Activated CD4-positive, alpha-beta T cell treated with anti-CD3 and anti-CD28 coated beads, Interleukin-2, amount 10 ng/mL, durations not matched to agents 24 days and 14 days (primary cell): ENCODE results near the gene SCNM1. TPM values are rescaled to one million over a fixed set of nuclear protein-coding genes. Genes with fewer than 3 reads are reported as not detected.

Experiments
- DNase-seq: peaks from one replicate; pipeline ENCODE4 v3.0.0; 2022
- H3K27ac Mint-ChIP-seq: one replicate; pipeline ENCODE4 v1.8.0; 2022; ENCODE audit warnings: mild to moderate bottlenecking, mixed read lengths
- H3K27me3 Mint-ChIP-seq: one replicate; pipeline ENCODE4 v1.8.0; 2022; ENCODE audit warnings: mixed read lengths
- H3K36me3 Mint-ChIP-seq: one replicate; pipeline ENCODE4 v1.8.0; 2022; ENCODE audit warnings: low read depth, mild to moderate bottlenecking, mixed read lengths
- H3K4me1 Mint-ChIP-seq: one replicate; pipeline ENCODE4 v1.8.0; 2021; ENCODE audit warnings: mixed read lengths
- H3K4me3 Mint-ChIP-seq: one replicate; pipeline ENCODE4 v1.8.0; 2022; ENCODE audit warnings: mild to moderate bottlenecking, moderate library complexity, mixed read lengths
- H3K9me3 Mint-ChIP-seq: one replicate; pipeline ENCODE4 v1.8.0; 2021; ENCODE audit warnings: mixed read lengths
- intact Hi-C: fragments of 100-400 bp; cut with micrococcal nuclease; formaldehyde crosslinking; loops from one replicate; pipeline ENCODE4 v1.15.1; 2023
- total RNA-seq: library from RNA; stranded (reverse); gene quantifications from 2 replicates; pipeline ENCODE4 v1.2.3, GENCODE V29; 2022

Gene SCNM1
- total RNA-seq, 1 donor from 2014 or later = 100 TPM

DNA sequence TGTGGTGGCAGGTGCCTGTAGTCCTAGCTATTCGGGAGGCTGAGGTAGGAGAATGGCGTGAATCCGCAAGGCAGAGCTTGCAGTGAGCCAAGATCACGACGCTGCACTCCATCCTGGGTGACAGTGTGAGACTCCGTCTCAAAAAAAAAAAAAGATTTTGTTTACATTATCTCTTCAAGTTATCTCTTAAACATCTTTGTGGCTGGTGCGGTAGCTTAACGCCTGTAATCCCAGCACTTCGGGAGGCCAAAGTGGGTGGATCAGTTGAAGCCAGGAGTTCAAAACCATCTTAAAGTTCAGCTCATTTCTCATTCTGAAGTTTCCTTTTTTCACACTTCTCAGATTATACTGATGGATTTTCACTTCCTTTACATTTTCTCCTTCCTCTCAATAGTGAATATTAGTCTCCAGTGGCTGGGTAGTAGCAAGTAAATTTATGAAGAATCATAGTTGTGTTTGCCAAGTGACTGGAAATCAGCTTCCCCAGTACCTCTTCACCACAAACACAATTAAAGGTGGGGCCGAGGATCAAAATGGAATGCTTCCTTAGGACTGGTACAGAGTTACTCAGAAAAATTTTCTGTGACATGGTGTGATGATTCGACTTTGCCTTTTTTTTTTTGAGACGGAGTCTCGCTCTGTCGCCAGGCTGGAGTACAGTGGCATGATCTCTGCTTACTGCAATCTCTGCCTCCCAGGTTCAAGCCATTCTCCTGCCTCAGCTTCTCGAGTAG is 46.2 kb downstream of the SCNM1 start:
- Mint-ChIP-seq H3K4me1 (peaks cover 33% of the 10 kb centered on the region), H3K36me3 (peaks cover 42% of the 10 kb centered on the region), H3K9me3 (no peaks in the 10 kb centered on the region), H3K4me3 (peak overlapping the region; percentile 71), H3K27me3 (no peaks in the 10 kb centered on the region), H3K27ac (peak overlapping the region; percentile 89)
- intact Hi-C loops = loop anchor here (2.0 kb wide), 1 partner anchor 13 kb away; the partner anchor contains the start of gene PIP5K1A
- peak; percentile 71 for DNase-seq

DNA sequence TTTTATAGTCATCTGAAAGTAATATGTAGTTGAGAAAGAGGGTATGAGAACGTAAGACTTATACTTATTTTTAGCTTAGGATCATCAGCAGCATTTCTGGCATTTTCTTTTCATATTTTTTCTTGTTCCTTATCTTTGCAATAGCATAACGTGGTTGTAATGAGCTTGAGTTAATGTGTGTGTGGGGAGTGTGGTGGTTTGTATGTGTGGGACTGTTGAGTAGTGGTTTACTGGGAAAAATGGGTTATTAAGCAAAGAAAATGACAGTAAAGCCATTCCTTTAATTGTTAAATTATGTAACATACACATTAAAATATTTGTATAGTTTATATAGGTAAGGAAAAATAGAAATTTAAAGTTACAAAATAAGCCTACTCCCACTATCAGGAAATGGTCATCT is 47.6 kb downstream of the SCNM1 start:
- intact Hi-C loops = loop anchor here (2.0 kb wide), 1 partner anchor 15 kb away; the partner anchor contains the start of gene PIP5K1A
- H3K4me1 Mint-ChIP-seq = peaks cover 35% of the 10 kb centered on the region

More for the DNA sequence above, 47.6 kb downstream of the SCNM1 start:
- H3K4me3 Mint-ChIP-seq = no peak overlapping the region
- no peak for DNase-seq
- peaks cover 37% of the 10 kb centered on the region for H3K36me3 Mint-ChIP-seq
- H3K27me3 Mint-ChIP-seq = no peaks in the 10 kb centered on the region
- no peak overlapping the region for H3K27ac Mint-ChIP-seq
- H3K9me3 Mint-ChIP-seq = no peaks in the 10 kb centered on the region

Other genes starting within 250 kb of the SCNM1 start
- gene SETDB1, start 239.8 kb upstream of the SCNM1 start, total RNA-seq = 56.2 and 62.3 TPM in 2 replicates
- 195 TPM in 2 replicates for gene CERS2, start 191.3 kb upstream of the SCNM1 start, total RNA-seq
- gene ANXA9, start 183.9 kb upstream of the SCNM1 start, total RNA-seq = 0.12 TPM in 1 of 2 replicates, not detected in the other
- gene MINDY1, start 159.2 kb upstream of the SCNM1 start, total RNA-seq = 11.5 and 12.5 TPM in 2 replicates
- gene PRUNE1, start 157.7 kb upstream of the SCNM1 start, total RNA-seq = 13.3 and 15.2 TPM in 2 replicates
- 0.85 and 1.8 TPM in 2 replicates for gene BNIPL, start 129.6 kb upstream of the SCNM1 start, total RNA-seq
- gene C1orf56, start 118.4 kb upstream of the SCNM1 start, total RNA-seq = 1.0 and 1.2 TPM in 2 replicates
- gene CDC42SE1, start 106.5 kb upstream of the SCNM1 start, total RNA-seq = 189 and 190 TPM in 2 replicates
- gene MLLT11, start 105.7 kb upstream of the SCNM1 start, total RNA-seq = 2.9 and 3.0 TPM in 2 replicates
- gene GABPB2, start 95.4 kb upstream of the SCNM1 start, total RNA-seq = 19.4 and 20.3 TPM in 2 replicates
- gene SEMA6C, start 19.5 kb upstream of the SCNM1 start, total RNA-seq = 2.3 and 2.5 TPM in 2 replicates
- 29.4 and 32.5 TPM in 2 replicates for gene TNFAIP8L2, start 9.5 kb upstream of the SCNM1 start, total RNA-seq
- gene LYSMD1, start 242 bp upstream of the SCNM1 start, total RNA-seq = 4.7 and 5.2 TPM in 2 replicates
- gene TMOD4, start 9.8 kb downstream of the SCNM1 start, total RNA-seq = 1.3 and 1.8 TPM in 2 replicates
- 86.7 and 92.3 TPM in 2 replicates for gene VPS72, start 24.1 kb downstream of the SCNM1 start, total RNA-seq
- 97.7 and 98.7 TPM in 2 replicates for gene PIP5K1A, start 32.4 kb downstream of the SCNM1 start, total RNA-seq
- 288 and 304 TPM in 2 replicates for gene PSMD4, start 88.6 kb downstream of the SCNM1 start, total RNA-seq
- 25.4 and 26.8 TPM in 2 replicates for gene ZNF687, start 116.2 kb downstream of the SCNM1 start, total RNA-seq
- gene PI4KB, start 161.3 kb downstream of the SCNM1 start, total RNA-seq = 57.1 and 59.2 TPM in 2 replicates
- gene RFX5, start 181.1 kb downstream of the SCNM1 start, total RNA-seq = 69.2 and 73.1 TPM in 2 replicates
- gene SELENBP1, start 206.6 kb downstream of the SCNM1 start, total RNA-seq = not detected in 2 replicates
- 452 and 456 TPM in 2 replicates for gene PSMB4, start 233.4 kb downstream of the SCNM1 start, total RNA-seq